A673 (cell line): ENCODE data around the gene P2RX1.

Experiments
- EZH2 ChIP-seq: fragments of 200-600 bp; sonication (generic); IDR thresholded peaks from 2 replicates; pipeline ENCODE4 v1.6.1; 2017; ENCODE audit warnings: borderline replicate concordance, low read depth, mild to moderate bottlenecking, mixed read lengths, antibody characterized with exemption, low read length; ENCODE audit not compliant: poor library complexity, severe bottlenecking
- TF ChIP-seq, protein P1 (sequence below): fragments of 300-800, 200-600 bp; sonication (generic); conservative IDR thresholded peaks from 2 replicates; pipeline ENCODE4 v1.5.1; 2017; ENCODE audit warnings: low read depth, mild to moderate bottlenecking, antibody characterized with exemption, low read length, moderate library complexity, mixed read lengths

DNA sequence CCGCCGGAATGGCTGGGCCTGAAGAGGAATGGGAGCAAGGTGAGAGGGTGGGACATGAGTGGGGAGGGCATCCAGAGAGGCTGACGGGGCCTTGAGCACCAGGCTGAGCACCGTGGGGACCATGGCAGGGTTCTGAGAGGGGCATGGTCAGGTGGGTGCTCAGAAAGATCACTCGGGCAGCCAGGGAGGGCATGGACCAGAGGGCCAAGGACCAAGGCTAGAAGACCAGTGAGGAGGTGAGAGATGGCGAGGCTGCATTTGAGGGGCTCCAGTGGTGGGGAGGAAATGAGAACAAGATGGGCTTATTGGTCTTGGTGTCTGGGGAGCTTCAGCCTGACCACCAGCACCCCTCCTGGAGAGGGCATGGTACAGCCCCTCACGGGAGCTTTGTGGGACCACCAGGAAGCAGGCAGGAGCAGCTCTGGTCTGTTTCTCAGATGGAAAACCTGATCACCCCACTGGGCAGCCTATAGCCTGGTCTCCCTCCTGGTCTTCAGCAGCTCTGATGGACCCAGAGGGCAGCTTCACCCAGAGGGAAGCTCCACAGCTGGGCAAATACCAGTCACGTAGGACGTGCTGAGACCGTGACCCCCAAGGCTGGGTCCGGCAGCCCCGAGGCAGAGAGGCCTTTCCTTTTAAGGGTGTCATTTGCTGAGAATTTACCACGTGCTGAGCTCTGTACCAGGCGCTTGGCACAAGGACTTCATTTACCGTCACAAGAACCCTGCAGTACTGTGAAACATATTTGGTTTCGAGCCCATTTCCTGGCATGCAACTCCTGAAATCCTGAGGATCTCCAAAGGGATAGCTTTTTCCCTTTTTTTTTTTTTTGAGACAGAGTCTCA, 58.8 kb downstream of the P2RX1 start:
- TF ChIP-seq, protein P1, sequence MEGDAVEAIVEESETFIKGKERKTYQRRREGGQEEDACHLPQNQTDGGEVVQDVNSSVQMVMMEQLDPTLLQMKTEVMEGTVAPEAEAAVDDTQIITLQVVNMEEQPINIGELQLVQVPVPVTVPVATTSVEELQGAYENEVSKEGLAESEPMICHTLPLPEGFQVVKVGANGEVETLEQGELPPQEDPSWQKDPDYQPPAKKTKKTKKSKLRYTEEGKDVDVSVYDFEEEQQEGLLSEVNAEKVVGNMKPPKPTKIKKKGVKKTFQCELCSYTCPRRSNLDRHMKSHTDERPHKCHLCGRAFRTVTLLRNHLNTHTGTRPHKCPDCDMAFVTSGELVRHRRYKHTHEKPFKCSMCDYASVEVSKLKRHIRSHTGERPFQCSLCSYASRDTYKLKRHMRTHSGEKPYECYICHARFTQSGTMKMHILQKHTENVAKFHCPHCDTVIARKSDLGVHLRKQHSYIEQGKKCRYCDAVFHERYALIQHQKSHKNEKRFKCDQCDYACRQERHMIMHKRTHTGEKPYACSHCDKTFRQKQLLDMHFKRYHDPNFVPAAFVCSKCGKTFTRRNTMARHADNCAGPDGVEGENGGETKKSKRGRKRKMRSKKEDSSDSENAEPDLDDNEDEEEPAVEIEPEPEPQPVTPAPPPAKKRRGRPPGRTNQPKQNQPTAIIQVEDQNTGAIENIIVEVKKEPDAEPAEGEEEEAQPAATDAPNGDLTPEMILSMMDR, result no peak
- TF ChIP-seq EZH2, result no peak
